ENCODE results near the gene ADAM20.

GRCh38 chr14:70538087-70538486 is 3.3 kb upstream of the ADAM20 start:
- TF ChIP-seq, protein P1, sequence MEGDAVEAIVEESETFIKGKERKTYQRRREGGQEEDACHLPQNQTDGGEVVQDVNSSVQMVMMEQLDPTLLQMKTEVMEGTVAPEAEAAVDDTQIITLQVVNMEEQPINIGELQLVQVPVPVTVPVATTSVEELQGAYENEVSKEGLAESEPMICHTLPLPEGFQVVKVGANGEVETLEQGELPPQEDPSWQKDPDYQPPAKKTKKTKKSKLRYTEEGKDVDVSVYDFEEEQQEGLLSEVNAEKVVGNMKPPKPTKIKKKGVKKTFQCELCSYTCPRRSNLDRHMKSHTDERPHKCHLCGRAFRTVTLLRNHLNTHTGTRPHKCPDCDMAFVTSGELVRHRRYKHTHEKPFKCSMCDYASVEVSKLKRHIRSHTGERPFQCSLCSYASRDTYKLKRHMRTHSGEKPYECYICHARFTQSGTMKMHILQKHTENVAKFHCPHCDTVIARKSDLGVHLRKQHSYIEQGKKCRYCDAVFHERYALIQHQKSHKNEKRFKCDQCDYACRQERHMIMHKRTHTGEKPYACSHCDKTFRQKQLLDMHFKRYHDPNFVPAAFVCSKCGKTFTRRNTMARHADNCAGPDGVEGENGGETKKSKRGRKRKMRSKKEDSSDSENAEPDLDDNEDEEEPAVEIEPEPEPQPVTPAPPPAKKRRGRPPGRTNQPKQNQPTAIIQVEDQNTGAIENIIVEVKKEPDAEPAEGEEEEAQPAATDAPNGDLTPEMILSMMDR (IDR thresholded peaks at IDR 0.05), result no peak
- TF ChIP-seq POLR2AphosphoS5 (IDR thresholded peaks at IDR 0.05; ENCODE audit: low read depth, low read length) (no peak), REST (IDR thresholded peaks at IDR 0.05; ENCODE audit: insufficient read depth in 1 of 2, low read depth in 2 of 2, low read length in 1 of 2) (no peak)

Measured in Panc1 (cell line).